Right ventricle myocardium inferior (tissue), 1 donor: Measurements from ENCODE around the gene FAM168A. TPM values are rescaled to one million over a fixed set of nuclear protein-coding genes. Genes with fewer than 3 reads are reported as not detected.

ENCODE experiments used
- ATAC-seq: fragments of 200-7000 bp; cut with Tn5 transposase; one replicate; pipeline ENCODE4 v1.9.1; 2020; ENCODE audit warnings: mild to moderate bottlenecking, moderate library complexity
- DNase-seq: peaks from one replicate; pipeline ENCODE4 v3.0.0; 2021; ENCODE audit errors: missing footprints
- intact Hi-C: fragments of 100-400 bp; cut with DNase I; formaldehyde crosslinking; loops from one replicate; pipeline ENCODE4 v1.11.0; 2022
- total RNA-seq: library from RNA; stranded (reverse); fragmentation: NEBNext Ultra II Directional; extraction: Animal tissue kit (Norgen Biotek cat#: 25700); gene quantifications from one replicate; pipeline ENCODE4 v1.2.1, GENCODE V29; 2021
- donor health status: DM: no; HTN: yes; CAD: no; lungs with severe emphysema.

The FAM168A gene
- total RNA-seq, 1 donor from 2014 or later = 26.2 TPM

- DNase-seq (no peak), ATAC-seq (no peak)
- intact Hi-C loops = loop anchor here (5.0 to 10.0 kb wide), 3 partner anchors 126 to 223 kb away; partner anchors contain the start of gene FAM168A
These were observed 196.5 kb downstream of the FAM168A start for GRCh38 chr11:73401217-73401923.

DNA sequence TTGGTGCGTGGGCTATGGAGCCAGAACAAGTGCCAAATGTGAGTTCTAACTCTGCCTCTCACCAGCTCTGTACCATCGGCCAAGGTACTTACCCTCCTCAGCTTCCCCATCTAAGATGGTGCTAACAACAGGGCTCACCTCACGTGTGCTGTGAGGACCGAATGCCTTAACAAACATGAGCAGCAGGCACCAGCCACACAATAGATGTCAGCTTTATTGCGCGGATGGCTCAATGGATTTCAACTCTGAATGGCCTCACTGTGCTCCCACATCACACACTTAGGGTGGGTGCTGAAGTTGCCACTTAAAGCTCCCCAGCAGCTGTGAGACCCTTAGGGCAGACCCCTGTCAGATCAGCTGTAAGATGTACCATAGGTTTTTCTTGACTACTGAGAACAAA, 197.6 kb downstream of the FAM168A start:
- DNase-seq (no peak), ATAC-seq (no peak)
- intact Hi-C loops = loop anchor here (5.0 to 10.0 kb wide), 3 partner anchors 127 to 225 kb away; partner anchors contain the start of gene FAM168A

GRCh38 chr11:73399636-73400035, 198.3 kb downstream of the FAM168A start:
- intact Hi-C loops = loop anchor here (5.0 to 10.0 kb wide), 3 partner anchors 128 to 225 kb away; partner anchors contain the start of gene FAM168A
- ATAC-seq (no peak), DNase-seq (no peak)

DNA sequence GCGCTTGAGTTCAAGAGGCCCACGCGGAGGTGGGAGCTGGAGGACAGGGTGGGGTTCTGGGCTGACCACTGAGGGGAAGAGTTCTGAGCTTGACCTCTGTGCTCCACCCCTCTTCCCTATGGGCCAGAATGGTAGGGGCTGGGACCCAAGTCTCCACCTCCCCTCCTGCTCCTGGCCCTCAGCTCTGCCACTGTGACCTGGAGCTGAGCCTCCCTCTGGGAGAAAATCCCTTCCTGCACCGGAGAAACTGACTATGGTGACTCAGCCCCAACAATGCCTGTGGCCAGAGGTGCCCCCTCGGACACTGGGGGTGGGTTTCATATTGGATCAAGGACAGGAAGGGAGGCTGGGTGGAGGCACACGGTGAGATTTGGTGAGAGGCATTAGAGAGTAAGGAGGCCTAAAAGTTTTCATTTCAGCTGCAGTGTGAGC, 198.7 kb downstream of the FAM168A start:
- ATAC-seq (peak; percentile 14), DNase-seq (no peak)
- intact Hi-C loops = no loop called here

DNA sequence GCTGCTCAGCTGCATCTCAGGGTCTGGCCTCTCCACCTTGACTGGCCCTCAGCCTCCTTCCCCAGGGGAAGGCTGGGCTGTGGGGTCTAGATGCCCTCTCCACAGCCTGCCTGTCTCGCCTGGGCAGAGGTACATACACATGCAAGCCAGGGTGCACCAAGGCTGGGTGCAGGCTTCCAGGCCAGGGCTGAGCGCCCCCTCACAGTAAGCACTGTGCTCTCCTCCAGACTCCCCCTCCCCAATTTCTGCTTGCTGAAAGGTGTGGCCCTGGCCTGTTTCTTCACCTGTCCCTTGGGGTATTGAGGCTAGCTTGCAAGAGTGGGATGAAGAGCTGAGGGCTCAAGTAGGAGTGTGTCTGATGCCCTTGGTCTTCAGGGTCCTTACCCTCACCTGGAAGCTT, 199.2 kb downstream of the FAM168A start:
- intact Hi-C loops = no loop called here
- ATAC-seq (no peak), DNase-seq (no peak)

- DNase-seq (no peak), ATAC-seq (no peak)
- intact Hi-C loops = no loop called here
These were observed 199.8 kb downstream of the FAM168A start for GRCh38 chr11:73398132-73398526.

DNA sequence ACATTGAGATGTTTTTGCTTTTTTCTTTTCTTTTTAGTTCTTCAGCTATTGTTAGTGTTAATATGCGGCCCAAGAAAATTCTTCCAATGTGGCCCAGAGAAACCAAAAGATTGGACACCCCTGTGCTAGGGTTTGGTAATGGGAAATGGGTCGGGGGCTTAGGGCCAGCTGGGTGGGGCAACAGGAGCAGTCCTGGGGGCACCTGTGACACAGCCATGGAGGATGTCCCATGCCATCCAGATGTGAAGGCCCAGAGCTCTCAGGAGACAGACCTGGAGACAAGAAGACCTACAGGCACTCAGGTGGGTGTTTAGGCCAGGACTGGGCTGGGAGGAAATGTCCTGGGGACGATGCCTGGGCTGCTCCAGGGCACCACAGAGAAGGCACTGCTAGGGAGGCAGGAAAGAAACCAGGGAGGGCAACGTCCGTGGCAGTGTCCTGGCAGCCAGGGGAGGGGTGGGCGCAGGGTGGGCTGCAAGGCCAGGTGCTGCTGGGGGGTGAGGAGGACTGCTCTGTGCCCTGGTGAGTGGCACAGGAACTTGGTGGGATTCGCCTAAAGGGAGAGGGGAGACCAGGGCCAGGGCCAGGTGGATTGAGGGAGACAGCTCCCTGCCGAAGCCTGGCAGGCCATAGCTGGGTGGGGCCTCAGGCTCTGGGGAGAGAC, 200.3 kb downstream of the FAM168A start:
- ATAC-seq = no peak
- intact Hi-C loops = no loop called here

DNA sequence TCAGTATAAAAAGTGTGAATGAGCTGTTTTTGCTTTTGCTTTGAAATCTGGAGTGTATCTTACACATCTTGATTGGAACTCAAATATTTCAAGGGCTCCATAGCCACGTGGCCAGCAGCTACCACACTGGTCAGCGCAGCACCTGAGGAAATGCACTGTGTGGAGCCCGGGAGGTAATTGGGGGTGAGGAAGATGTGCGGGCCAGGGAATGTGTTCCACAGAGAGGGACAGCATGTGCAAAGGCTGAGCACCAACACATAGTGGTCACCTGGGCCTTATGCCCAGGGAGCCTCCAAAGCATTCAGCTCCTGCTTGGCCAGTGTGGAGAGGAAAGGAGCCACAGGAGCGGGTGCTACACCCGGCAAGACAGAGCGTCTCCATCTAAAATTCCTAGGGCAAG, 200.9 kb downstream of the FAM168A start:
- ATAC-seq (no peak), DNase-seq (no peak)
- intact Hi-C loops = no loop called here

More for the DNA sequence above, 200.3 kb downstream of the FAM168A start:
- DNase-seq = no peak

DNA sequence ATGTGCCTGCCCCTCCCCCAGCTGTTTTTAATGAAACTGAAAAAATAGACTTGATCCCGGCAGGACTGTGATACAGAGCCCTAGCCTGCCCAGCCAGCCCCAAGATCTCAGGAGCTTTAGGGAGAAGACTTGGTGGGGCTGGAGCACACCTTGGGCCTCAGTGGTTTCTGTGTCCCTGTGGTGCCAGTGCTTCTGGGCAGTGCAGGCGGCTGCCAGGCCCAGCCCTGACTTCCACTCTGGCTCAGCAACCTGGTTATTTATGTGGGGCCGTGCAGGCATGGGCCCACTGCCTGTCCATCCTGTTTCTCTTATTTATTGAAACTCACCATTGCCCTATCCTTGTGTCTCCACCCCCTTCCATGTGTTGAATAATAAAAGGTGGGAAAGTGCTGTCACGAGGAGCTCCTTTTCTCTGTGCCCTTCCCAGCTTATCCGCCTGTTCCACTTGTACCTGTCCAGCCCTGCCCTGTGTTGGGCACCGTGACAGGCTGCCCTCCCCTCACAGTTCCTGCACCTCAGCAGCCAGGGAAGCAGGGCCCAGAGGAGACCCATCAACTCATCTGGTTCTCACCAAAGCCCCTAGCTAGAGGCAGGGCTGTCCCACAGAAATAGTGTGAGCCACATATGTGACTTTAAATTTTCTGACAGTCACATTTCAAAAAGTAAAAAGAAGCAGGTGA, 201.5 kb downstream of the FAM168A start:
- no peak for DNase-seq
- ATAC-seq = no peak
- intact Hi-C loops = no loop called here

DNA sequence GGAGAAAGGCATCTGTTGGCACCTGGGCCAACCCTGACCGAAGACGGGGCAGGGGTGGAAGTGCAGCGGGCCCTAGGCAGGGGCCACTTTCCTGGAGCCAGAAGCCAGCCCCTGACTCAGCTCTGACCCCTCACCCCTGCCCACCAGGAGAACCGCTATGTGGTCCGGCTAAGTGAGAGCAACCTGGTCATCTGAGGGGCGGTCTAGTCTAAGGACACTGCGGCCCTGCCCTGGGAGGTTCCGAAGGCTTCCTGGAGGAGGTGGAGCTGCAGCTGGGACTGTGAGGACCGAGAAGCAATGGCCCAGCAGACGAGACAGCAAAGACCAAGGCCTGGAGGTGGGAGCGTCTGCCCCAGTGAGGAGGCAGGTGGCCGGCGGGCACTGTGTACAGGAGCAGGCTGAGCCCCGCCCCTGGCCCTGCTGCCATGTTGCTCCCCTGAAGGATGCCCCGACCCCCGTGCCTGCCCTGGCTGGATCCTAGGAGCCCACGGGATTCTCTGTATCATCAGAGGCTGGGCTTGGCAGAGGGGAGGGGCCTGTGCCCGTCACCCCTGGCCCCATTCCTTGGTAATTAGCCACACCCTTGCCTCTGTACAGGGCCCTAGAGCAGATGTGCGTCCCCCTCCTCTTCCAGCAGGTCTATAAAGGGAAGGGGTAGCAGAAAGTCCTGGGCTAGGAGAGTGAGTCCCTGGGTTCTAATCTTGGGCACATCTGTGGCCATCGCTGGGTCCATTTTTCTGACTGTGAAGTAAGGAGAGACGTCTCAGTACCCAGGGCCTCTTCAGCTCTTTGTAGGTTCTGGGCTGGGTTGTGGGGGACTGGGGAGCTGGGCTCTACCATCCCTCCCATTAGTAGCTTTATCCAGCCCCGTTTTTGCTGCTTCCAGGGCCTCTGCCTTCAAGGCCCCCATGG, 202.4 kb downstream of the FAM168A start:
- DNase-seq = no peak
- intact Hi-C loops = no loop called here
- no peak for ATAC-seq

DNA sequence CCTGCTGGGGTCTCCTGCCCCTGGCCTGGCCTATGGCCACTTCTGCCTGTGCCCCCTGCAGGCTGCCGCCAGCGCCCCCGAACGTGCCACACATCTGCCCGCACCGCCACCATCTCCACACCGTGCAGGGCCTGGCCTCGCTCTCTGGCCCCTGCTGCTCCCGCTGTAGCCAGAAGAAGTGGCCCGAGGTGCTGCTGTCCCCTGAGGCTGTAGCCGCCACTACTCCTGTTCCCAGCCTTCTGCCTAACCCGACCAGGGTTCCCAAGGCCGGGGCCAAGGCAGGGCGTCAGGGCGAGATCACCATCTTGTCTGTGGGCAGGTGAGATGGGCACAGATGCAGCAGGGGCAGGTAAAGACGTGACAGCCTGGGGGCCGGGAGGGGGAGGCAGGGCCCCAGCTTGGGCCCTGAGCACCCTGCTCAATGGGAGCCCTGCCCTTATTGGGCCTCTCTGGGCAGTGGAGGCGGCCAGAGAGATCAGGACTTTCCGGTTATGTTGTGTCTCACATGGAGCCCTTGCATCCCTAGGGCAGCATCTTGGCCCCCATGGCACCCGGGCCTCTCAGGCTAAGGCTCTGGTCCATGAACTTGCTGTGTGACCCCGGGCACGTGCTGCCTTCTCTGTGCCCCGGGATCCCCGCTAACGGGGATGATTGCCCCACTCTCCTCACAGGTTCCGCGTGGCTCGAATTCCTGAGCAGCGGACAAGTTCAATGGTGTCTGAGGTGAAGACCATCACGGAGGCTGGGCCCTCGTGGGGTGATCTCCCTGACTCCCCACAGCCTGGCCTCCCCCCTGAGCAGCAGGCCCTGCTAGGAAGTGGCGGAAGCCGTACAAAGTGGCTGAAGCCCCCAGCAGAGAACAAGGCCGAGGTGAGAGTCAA, 203.3 kb downstream of the FAM168A start:
- ATAC-seq (no peak), DNase-seq (no peak)
- intact Hi-C loops = no loop called here

- DNase-seq (peak; percentile 84), ATAC-seq (peak; percentile 64)
- intact Hi-C loops = loop anchor here (2.0 kb wide), 2 partner anchors 41 to 87 kb away; no protein-coding TSS in a partner anchor
These were observed 204.2 kb downstream of the FAM168A start for GRCh38 chr11:73393479-73394415.

DNA sequence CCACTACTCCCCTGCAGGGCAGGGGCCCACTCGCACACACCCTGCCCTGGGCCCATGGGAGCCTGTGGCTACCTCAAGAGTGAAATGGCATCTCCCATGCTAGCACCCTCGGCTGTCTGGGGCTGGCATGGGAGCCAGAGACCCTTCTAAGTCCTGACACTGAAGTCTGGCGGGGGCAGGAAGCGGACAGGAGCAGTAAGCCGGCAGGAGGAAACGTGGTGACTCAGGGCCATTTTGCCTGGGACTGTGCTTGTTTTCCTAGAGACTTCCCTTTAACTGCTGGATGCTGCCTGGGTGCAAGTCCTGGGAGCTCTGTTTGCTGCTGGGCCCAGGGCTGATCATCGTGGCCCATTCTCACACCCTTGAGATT, 204.9 kb downstream of the FAM168A start:
- no peak for DNase-seq

DNA sequence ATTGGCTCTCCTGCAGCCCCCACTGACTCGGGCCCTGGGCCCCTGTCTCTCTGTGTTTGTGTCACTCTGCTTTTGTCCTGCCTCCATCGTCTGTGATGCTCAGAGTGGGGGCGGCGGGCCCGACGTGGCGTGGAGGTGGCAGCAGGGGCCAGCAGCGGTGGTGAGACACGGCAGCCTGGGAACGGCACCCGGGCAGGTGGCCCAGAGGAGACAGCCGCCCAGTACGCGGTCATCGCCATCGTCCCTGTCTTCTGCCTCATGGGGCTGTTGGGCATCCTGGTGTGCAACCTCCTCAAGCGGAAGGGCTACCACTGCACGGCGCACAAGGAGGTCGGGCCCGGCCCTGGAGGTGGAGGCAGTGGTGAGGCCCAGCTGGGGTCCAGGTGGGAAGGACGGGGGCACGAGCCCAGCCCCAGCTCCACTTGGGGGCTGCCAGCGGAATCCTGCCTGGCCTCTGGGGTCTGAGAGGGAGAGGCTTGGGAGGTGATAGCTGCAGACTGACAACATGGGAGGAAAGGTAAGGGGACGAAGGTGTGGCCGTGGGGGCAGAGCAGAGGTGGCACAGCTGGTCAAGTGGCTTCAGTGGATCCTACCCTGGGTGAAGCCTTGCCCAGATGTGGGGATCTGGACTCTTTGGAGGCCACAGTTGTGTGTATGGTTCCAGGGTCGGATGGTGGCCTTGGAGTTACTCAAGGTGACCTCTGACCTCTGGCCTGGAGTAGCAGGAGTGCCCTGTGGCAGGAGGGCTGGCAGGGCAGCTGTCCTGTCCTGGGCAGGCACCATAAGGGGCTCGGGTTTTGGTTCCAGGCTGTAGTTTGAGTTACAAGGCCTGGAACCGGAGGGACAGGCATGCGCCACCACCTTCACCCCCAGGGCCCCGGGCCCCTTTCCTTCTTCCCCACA, 205.6 kb downstream of the FAM168A start:
- DNase-seq (no peak), ATAC-seq (no peak)
- intact Hi-C loops = loop anchor here (2.0 kb wide), 2 partner anchors 40 to 86 kb away; no protein-coding TSS in a partner anchor

More for the DNA sequence above, 204.9 kb downstream of the FAM168A start:
- no peak for ATAC-seq
- intact Hi-C loops = loop anchor here (2.0 kb wide), 2 partner anchors 40 to 86 kb away; no protein-coding TSS in a partner anchor

DNA sequence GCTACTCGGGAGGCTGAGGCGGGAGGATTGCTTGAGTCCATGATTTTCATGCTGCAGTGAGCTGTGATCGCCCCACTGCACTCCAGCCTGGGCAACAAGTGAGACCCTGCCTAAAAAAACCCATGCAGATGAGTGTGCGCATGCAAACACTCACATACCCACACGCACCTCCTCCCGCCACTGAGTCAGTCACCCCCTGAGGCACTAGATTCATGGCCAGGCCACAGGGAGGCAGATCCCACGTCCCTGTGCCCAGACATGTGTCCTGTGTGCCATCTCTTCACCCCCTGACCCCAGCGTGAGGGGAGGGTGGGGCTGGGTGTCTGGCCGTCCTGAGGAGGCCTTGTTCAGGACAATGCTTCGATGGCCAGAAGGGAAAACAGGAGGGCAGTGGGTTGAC, 206.2 kb downstream of the FAM168A start:
- ATAC-seq = no peak
- intact Hi-C loops = loop anchor here (2.0 kb wide), 2 partner anchors 39 to 85 kb away; no protein-coding TSS in a partner anchor
- no peak for DNase-seq
